ENCODE measurements around the gene SEMA5A.

- TF ChIP-seq RXRA (IDR thresholded peaks at IDR 0.05; ENCODE audit: insufficient read depth, low read depth, low read length) = no peak
- no peak for TF ChIP-seq CTCF (IDR thresholded peaks at IDR 0.05; ENCODE audit: control extremely low read depth in 1 of 3, insufficient read depth in 1 of 3, low read depth in 1 of 3, low read length in 3 of 3)
- TF ChIP-seq BRCA1 (IDR thresholded peaks at IDR 0.05; ENCODE audit: low read depth, low read length) = no peak
- TF ChIP-seq MAX (IDR thresholded peaks at IDR 0.05) = no peak
- TF ChIP-seq SIN3A (conservative IDR thresholded peaks at IDR 0.05 in 1 of 2, IDR thresholded peaks at IDR 0.05 in 1 of 2; ENCODE audit: low read depth in 1 of 2, low read length in 2 of 2) = no peak
- no peak for TF ChIP-seq USF2 (IDR thresholded peaks at IDR 0.05; ENCODE audit: low read length)
- no peak for TF ChIP-seq POLR2AphosphoS5 (IDR thresholded peaks at IDR 0.05; ENCODE audit: low read depth, low read length)
Observed at GRCh38 chr5:9415566-9415965, 130.3 kb downstream of the SEMA5A start.

All from H1 (cell line).